GM23248 (cell line): ENCODE results near the gene RIT2.

Experiments
- EZH2 ChIP-seq: fragments of 200-600 bp; sonication (generic); IDR thresholded peaks from 2 replicates; pipeline ENCODE4 v1.6.1; 2018; ENCODE audit warnings: antibody characterized with exemption, mild to moderate bottlenecking; ENCODE audit not compliant: insufficient read depth, poor library complexity, severe bottlenecking
- EZH2phosphoT487 ChIP-seq: fragments of 200-600 bp; sonication (generic); IDR thresholded peaks from 2 replicates; pipeline ENCODE4 v1.6.1; 2018; ENCODE audit warnings: antibody characterized with exemption, moderate library complexity, mild to moderate bottlenecking, low read depth; ENCODE audit not compliant: insufficient read depth

DNA sequence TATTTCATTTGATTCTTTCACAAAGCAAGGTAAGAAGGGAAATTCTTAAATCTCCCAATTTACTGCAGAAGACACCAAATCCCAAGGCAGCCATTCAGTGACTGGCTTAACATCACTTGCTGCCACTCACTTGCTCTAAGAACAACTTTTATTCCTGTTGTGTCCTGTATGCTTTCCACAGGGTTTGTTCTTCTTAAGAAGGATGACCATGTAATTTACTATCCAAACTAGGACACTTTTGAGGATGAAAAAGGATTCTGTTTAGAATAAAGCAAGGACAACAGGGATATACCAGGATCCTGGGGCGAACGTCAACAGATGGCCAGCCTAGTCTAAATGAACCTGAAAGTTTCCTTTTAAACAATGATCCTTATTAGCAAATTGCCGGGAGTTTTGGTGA is 34.8 kb downstream of the RIT2 start:
- no peak for TF ChIP-seq EZH2
- TF ChIP-seq EZH2phosphoT487: no peak
